ENCODE data around the gene ENOX2.
"Not testable (repeated sequence)": the region's sequence is repeated elsewhere in the genome, so short reads cannot be mapped to it uniquely, and the experiment has no call there.

ENOX2 gene, protein sequence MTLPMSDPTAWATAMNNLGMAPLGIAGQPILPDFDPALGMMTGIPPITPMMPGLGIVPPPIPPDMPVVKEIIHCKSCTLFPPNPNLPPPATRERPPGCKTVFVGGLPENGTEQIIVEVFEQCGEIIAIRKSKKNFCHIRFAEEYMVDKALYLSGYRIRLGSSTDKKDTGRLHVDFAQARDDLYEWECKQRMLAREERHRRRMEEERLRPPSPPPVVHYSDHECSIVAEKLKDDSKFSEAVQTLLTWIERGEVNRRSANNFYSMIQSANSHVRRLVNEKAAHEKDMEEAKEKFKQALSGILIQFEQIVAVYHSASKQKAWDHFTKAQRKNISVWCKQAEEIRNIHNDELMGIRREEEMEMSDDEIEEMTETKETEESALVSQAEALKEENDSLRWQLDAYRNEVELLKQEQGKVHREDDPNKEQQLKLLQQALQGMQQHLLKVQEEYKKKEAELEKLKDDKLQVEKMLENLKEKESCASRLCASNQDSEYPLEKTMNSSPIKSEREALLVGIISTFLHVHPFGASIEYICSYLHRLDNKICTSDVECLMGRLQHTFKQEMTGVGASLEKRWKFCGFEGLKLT

DNA sequence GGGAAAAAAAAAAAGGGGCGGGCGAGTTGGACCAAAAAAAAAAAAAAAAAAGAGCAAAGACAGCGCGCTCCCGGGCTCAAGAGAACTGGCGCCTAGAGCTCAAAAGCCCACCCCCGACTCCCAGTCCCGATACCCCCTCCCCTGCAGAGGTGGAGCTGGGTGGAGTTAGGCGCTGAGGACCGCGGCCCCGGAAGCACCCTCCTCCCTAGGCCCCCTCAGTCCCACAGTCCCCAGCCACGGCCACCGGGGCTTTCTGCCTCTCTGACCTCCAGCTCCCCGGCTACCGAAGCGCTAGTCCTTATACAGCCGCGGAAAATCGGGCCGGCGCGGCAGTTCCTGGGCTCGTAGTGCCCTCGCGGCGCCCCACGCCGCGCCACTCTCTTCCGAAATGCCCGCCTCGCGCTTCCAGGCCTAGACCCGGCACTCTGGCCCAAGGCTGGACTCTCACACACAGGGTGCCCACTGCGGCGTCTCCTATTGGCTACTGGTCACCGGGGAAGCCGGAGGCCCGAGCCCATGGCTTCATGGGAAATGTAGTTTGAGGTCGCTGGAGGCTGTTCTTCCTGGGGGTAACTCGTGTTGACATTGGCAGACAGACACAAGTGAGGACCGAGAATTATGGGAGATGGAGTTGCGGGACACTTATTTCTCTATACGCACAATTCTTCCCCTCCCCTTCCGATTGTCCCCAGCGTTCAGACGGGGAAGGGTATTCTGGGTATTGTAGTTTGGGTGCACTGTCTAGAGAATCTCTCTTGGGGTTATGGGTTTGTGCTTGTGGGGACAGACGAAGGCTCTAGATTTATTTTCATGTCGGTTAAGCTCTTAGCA is at the start of gene ENOX2:
TSS of gene ENOX2 (minus strand) at position 427 of the 831 bp plus-strand sequence. CDS start 199,993 bp downstream, outside the sequence.
- DNase-seq, result peak; percentile 97

DNA sequence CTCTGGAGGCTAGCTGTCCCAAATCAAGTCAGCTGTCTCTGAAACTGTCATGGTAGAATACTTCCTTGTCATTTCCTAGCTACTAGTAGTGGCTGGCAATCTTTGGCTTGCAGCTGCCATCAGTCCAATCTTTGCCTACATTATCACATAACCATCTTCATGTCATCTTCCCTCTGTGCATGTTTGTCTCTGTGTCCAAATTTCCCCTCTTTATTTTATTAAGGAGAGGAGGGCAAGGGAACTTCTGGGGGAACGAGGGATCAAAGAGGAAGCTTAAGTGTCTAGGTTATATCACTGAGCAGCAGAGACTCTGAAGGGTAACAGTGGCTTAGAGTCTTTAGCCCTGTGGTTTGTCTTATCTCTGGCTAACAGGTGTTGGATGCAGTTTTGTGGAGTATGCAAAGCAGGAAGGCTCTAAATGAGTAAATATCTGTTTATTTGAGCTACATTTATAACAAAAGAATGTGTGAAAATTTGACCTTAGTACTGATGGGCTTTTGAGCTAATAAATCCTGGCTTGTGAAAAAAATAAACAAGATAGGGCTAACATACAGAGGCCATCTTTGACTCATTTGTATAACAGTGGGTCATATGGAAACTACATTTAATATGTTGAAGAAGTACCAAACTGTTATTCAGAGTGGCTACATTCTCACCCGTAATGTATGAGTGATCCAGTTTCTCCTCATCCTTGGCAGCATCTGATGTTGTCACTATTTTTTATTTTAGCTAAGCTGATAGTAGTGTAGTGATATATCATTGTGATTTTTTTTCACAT is 49.4 kb upstream of the ENOX2 start:
- no peak for DNase-seq

DNA sequence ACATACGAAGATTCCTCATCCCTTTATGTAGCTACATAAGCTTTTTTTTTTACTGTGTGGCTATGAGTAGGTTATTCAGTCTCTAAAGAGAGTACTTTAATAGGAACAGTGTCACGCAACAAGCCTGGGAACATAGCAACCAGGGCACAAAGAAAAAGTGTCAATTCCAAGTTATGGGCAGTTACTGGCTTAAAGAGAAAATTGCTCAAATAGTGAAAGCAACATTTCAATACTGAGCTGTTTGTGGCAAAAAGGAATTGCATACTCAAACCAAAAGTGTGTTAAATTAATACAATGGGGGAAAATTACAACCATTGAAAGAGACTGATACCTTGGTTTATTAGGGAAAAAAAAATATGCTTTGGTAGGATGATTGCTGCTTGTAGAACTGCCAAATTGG is 41.2 kb upstream of the ENOX2 start:
- no peak for DNase-seq

DNA sequence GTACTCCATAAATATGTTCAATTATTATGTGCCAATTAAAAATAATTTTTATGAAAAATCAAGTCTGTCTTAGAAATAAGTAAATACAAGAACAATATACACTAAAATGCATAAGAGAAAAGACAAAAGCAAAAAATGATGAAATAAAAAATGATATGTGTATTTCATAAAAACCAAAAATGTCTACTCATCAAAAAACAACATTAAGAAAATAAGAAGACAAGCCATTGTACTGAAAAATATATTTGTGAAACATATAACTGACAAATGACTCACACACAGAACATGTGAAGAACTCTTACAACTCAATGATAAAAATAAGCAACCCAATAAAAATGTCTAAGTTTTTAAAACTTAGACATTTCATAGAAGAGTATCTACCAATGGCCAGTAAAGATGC is 34.1 kb upstream of the ENOX2 start:
- DNase-seq, result no peak

DNA sequence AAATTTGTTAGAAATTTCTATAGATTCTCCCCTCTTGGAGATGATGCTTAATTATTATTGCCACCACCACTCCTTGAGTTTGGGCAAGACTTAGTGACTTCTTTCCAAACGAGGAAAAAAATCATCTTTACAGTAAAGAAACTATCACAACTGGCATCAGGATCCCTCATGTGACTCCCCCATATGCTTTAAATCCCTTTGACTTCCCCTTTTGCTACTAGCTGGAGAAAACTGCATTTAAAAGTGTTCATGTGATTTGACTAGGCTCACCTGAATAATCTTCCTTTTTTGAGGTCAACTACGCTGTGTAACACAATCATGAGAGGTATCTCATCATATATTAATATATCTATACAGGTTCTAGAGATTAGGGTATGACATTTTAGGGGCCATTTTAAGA is 30.3 kb upstream of the ENOX2 start:
- DNase-seq, result no peak

DNA sequence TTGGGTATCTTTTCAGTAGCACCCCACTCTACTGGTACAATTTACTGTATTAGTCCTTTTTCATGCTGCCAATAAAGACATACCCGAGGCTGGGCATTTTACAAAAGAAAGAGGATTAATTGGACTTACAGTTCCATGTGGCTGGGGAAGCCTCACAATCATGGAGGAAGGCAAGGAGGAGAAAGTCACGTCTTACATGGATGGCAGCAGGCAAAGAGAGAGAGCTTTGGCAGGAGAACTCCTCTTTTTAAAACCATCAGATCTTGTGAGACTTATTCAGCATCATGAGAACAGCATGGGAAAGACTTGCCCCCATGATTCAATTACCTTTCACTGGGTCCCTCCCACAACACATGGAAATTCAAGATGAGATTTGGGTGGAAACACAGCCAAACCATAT is 17.4 kb upstream of the ENOX2 start:
- not testable (repeated sequence) for DNase-seq

DNA sequence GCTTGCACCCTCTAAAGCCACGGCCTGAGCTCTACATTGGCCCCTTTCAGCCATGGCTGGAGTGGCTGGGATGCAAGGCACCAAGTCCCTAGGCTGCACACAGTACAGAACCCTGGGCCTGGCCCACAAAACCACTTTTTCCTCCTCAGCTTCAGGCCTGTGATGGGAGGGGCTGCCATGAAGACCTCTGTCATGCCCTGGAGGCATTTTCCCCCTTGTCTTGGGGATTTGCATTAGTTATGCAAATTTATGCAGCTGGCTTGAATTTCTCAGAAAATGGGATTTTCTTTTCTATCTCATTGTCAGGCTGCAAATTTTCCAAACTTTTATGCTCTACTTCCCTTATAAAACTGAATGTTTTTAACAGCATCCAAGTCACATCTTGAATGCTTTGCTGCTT is 16.7 kb upstream of the ENOX2 start:
- DNase-seq, result not testable (repeated sequence)

DNA sequence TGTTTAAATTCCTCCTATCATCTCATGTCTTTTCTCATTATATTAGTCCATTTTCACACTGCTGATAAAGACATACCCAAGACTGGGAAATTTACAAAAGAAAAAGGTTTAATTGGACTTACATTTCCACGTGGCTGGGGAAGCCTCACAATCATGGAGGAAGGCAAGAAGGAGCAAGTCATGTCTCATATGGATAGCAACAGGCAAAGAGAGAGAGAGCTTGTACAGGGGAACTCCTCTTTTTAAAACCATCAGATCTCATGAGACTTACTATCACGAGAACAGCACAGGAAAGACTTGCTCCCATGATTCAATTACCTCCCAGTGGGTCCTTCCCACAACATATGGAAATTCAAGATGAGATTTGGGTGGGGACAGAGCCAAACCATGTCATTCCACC is 15.5 kb upstream of the ENOX2 start:
- DNase-seq, result not testable (repeated sequence)

DNA sequence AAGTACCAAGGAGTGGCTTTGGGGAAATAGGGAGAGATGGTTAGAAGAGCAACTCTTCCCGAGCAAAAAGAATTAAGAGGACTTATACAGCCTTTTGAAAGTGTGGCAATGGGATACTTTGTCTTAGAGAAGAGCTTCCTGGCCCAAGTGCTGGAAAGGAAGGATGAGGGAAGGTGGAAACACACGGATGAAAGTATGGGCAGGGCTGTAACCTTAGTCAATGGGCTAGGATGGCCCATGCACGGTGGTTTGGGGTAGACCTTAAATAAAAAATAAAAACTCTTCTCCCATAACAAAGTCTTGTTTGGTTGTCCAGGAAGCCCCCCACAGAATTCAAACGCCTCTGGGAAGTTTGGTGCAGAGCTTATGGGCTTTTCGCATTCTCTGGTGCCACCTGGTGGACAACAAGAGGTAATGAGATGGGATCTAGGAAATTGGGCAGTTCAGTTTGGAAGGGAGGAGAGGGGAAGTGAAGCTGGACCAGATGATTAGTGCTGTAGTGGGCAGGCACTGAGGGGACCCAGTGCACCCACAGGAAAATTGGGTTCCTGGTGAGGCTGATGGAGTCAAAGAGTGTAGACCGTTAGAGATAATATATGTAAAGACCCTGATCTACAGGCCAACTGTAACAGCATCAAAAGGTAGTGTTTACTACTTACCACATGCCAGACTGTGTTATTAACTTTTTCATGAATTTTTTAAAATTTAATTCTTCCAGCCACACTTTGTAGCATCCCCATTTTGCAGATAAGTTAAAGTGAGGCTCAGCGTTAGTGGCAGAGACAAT is 13.8 kb upstream of the ENOX2 start:
- peak; percentile 42 for DNase-seq

DNA sequence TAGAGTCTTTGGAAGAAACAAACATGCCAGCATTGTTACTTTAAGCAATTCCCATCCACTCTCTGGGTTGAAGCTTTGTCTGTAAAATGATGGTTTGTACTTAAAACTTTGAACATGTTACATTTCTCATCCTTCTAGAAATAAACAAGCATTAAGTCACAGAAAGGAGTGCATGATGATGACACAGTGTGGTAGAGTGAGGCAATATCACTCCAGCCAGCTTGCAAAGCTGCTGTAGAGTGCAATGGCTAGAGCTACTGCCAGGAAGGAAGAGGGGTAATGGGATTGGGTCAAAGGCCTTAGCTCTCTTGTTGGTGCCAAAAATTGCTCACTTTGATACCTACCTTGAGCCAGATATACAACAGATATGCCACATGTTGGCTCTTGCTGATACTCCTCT is 12.3 kb upstream of the ENOX2 start:
- no peak for DNase-seq

DNA sequence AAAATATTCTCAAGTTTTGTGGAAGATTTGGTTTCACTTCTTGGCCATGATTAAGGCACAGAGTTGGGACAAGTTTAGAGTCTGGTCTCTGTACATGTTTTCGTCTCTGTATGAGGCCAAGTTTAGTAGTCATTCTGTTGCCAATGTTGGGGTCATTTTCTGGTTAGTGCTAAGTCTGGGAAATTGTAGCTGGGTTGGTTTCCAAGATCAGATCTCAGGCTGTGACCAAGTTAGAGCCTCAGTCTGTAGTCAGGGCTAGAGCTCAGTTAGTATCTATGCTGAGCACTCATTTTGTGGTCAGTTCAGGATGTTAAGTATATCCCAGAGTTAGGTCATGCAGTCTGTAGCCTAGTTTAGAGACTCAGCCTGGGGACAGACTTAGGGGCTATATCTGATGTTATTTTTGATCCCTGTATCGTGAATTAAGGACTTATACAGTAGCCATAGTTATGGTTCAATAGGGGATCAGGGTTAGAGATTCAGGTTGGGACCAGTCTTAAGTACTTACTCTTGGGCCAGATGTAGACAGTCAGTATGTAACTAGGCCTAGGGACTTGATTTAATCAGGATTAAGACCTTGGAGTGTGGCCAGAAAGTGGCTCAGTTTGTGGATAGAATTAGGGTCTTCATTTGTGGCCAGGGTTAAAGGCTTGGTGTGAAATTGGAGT is 6.6 kb upstream of the ENOX2 start:
- DNase-seq, result peak; percentile 7

DNA sequence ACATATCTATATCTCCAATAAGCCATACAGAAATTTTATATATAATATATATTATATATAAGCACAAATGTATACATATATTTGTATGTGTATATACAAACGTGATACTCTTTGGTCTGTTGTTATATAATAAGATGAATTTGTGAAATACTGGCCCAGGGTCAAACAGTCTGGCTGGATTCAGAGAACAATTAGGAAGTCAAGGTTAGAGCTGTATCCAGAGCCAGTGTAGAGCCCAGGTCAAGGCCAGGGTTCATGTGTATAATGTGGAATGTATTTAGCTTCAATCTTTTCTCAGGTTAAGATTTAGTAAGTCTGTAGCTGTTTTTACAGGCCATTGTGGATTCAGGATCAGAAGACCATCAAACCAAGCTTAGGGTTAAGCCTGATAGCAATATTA is 3.8 kb upstream of the ENOX2 start:
- DNase-seq, result no peak

DNA sequence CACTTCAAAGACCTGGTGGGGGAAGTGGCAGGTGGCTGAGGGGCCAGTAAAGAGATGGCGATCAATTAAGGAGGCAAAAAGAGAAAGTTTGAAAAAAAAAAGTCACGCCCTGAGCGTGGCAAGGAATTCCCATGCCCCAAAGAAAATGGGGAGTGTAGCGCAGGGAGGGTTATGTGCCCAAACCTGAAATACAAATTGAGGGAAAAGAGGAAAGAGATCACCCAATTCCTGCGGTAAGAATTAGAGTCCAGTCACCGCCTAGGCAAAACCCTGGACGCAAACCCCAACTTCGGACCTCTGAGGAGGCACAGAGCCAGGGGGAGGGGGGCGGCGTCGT is 595 bp downstream of the ENOX2 start:
- DNase-seq, result no peak

DNA sequence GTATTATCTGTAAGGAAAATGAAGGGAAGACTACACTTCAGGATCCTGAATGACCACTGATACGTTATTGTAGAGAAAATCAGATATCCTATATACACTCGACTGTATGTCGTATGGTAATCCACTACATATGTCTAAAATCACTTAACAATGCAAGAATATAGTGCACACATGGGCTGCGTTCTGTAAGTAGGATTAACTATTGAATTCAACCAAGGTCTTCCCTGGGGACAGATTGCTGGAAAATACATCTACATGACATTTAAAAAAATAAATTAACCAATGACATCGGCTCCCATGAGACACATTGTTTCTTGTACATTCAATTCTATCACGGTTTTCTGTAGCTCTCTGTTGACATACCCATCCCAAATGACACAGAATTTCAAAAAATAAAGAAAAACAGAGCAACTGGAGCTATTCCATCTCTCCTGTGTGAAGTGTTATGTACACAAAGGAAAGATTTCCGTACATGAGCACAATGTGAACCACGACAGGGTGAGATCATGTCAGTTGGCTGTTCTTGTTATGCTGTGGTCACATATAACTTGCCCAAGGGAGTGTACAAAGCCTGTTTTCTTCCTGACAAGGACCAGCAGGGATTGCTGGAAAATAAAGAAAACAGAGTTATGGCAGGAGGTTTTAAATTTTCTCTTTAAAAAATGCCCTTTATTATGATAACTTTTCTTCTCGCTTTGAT is 6.1 kb downstream of the ENOX2 start:
- DNase-seq, result peak; percentile 52

DNA sequence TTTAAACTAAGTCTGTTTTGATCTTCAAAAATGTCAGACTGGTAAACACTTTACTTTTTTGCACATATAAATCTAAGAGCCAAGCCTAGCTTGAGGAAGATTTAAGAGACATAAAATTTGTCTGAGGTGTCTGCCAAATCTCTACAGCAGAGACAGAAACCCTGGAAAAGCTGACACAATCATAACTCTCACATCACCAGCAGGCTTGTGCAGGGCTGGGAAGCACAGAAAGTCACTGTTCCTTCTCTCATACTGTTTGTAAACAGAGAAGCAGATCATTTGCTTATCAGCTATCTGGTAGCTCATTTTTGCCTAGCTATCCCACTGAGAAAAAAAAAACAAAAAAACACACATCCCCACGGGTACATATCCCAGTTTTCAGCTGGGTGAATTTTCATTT is 7.0 kb downstream of the ENOX2 start:
- DNase-seq, result peak; percentile 26

DNA sequence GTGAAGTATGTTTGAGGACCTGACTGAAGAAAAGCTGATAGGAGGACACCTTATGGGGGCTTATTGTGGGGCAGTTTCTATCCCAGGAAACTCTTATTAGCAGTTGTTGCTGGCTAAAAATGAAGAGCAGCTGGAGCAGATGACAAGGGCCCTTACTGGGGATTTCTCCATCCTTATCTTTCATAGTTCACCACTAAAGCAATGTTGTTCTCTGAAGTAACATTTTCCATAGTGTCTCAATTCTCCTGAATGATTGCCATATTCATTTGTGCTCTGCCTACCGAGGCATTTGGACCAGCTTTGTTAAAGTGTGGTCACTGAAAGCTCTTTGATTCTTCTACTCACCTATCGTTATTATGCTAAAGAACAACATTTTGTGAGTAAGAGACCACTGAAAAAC is 7.7 kb downstream of the ENOX2 start:
- DNase-seq, result no peak

DNA sequence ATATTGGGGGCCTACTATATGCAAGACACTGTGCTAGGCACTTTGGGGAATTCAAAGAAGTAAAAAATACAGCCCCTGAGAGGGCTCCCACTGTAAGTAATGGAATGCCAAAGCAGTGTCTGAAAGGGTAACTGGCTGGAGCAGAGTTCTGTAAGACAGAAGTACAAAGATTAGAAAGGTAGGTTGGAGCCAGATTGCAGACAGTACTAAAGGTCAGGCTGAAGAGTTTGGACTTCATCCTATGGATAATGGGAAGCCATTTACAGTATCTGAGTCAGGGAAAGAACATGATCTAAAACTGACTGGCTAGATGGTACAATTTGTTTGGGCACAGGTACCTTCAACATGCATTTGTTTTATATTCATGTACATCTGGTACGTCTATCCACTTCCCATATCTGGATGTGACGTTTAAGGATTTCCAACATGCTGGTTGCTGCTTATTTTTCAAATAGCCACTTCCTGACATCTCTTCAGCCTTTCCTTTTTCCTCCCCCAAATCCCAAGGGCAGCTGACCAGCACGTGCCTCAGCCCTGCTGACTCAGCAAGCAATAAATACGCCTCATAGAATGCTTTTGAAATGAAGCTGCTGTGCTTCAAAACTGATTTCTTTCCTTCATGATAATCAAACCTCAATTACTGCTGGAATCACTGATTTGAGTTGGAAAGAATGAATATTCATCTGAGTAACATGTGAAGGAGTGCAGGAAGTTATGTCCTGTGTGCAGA is 9.5 kb downstream of the ENOX2 start:
- no peak for DNase-seq

DNA sequence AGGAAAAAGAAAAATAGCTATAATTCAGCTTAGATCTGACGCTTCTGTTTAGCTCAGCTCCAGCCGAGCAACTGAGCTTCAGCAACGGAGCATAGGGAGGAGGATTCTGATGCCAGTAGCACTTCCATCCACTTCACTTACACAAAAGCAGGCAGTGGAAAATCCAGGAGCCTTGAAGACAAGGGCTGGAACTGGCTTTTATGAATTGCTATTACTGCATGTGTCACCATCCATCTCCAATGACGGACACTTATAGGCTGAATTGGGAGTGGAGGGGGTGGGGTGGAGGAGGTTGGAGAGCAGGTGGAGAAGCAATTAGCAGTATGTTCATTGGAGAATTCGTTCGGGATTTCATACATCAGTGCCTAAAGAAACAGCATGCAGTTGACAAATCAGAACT is 15.6 kb downstream of the ENOX2 start:
- no peak for DNase-seq

DNA sequence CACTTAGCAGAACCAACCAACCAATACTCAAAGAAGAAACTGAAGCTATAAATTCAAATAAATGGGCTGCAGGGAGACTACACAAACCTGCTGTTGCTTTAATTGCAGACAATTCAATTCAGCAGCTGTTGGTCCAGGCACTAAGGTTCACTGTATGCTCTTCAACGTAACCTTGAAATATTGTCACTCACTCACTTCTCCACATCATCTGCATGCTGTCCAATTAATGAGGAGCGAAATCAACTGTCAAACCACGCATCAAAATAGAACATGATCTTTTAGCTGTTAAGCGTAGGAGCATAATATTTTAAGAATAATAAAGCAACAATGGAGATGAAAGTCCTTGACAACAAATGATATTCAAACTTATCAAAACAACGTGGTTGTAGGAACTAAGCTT is 17.0 kb downstream of the ENOX2 start:
- no peak for DNase-seq

DNA sequence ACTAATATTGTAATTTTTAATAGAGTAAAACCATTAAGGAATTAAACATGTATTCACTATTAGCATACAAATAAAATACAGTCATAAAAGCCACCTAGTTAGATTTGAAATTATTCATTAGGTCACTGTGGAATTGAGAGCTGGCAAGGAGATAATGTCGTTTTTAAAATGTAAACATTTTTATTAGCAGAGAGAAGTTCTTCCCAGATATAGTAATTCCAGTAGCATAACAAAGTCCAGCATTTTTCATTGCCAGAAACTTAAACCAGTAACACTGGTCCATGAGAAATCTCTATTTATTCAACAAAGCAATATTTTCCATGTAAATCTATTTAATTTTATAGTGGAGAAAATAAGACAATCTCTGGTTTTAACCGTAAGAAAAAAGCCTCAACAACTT is 17.5 kb downstream of the ENOX2 start:
- DNase-seq, result no peak
